Measurements from ENCODE around the gene CXCL8.

The CXCL8 gene

DNA sequence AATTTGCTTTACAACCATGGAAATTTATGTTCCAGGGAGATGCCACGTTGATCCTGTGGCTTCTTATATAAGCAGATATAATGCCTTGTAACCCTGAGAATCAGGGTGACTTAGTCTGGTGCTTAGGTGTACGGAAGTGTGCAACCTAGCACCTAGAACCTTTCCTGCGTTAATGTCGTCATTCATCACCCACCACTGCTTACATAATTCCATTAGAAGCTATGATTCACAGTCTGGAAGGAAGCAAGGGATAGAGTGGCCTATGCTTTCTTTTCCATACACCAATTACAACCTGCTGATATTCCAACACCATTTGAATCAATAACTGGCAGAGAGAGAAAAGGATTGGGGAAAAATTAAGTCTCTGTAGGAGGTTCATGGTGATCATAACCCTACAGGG, 17.3 kb upstream of the CXCL8 start:
- Histone ChIP-seq H3K4me3 (ENCODE audit: low read length) (no peak overlapping the region), H3K36me3 (ENCODE audit: control insufficient read depth, insufficient read depth, low read length) (no peaks in the 10 kb centered on the region), H3K9ac (ENCODE audit: low read length) (no peak overlapping the region), H3K27ac (ENCODE audit: low read depth, low read length) (no peak overlapping the region), H3K4me1 (ENCODE audit: control insufficient read depth, insufficient read depth, low read length) (no peaks in the 10 kb centered on the region), H3K27me3 (ENCODE audit: control insufficient read depth, insufficient read depth, low read length) (no peaks in the 10 kb centered on the region)

GRCh38 chr4:73723928-73724327, 16.4 kb upstream of the CXCL8 start:
- Histone ChIP-seq H3K36me3 (ENCODE audit: control insufficient read depth, insufficient read depth, low read length) (no peaks in the 10 kb centered on the region), H3K27me3 (ENCODE audit: control insufficient read depth, insufficient read depth, low read length) (no peaks in the 10 kb centered on the region), H3K4me3 (ENCODE audit: low read length) (no peak overlapping the region), H3K9ac (ENCODE audit: low read length) (no peak overlapping the region), H3K4me1 (ENCODE audit: control insufficient read depth, insufficient read depth, low read length) (no peaks in the 10 kb centered on the region), H3K27ac (ENCODE audit: low read depth, low read length) (no peak overlapping the region)

- Histone ChIP-seq H3K27me3 (ENCODE audit: control insufficient read depth, insufficient read depth, low read length) (no peaks in the 10 kb centered on the region), H3K4me1 (ENCODE audit: control insufficient read depth, insufficient read depth, low read length) (no peaks in the 10 kb centered on the region), H3K36me3 (ENCODE audit: control insufficient read depth, insufficient read depth, low read length) (no peaks in the 10 kb centered on the region), H3K4me3 (ENCODE audit: low read length) (no peak overlapping the region), H3K27ac (ENCODE audit: low read depth, low read length) (no peak overlapping the region), H3K9ac (ENCODE audit: low read length) (no peak overlapping the region)
Observed at GRCh38 chr4:73725510-73725909, 14.9 kb upstream of the CXCL8 start.

DNA sequence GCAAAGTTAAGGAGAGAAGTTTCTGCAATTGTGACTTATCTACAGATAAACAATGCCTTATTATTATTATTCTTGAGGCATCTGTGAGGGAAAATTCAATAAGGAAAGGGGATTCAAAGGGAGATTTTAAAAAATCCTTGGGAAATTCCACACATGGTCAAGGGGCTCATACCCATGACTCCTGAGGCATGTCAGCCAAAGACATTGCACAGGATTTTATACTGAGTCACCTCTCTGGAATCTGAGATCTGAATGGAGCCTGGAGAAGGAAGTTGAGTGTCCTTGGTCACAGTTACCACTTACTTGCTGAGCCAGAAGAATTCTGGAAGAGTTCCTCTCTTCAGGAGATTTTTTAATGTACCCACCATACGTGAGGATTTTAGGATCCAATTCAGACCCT, 14.4 kb upstream of the CXCL8 start:
- no peak overlapping the region for H3K4me3 ChIP-seq (ENCODE audit: low read length)
- H3K9ac ChIP-seq (ENCODE audit: low read length) = no peak overlapping the region
- H3K36me3 ChIP-seq (ENCODE audit: control insufficient read depth, insufficient read depth, low read length) = no peaks in the 10 kb centered on the region
- no peaks in the 10 kb centered on the region for H3K27me3 ChIP-seq (ENCODE audit: control insufficient read depth, insufficient read depth, low read length)
- H3K4me1 ChIP-seq (ENCODE audit: control insufficient read depth, insufficient read depth, low read length) = no peaks in the 10 kb centered on the region
- H3K27ac ChIP-seq (ENCODE audit: low read depth, low read length) = no peak overlapping the region

DNA sequence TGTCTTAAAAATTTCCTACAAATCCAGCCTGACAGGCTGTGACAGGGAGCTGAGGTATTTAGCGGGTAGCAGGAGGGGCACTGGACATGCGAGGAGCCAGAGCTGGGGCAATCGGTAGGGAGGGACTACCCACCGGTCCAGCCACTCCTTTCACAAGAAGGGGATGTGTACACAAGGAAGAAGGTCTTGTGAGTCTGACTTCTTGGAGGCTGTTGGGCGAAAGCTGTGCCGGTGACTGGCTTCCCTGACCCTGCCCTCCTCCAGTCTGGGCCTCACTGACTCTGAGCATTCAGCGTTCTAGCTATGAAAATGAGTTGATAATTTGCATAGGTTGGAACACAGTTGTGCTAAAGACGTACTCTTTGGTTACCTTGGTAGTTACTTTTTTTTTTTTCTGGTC, 12.7 kb upstream of the CXCL8 start:
- no peaks in the 10 kb centered on the region for H3K4me1 ChIP-seq (ENCODE audit: control insufficient read depth, insufficient read depth, low read length)

GRCh38 chr4:73728091-73728741, 12.2 kb upstream of the CXCL8 start:
- Histone ChIP-seq H3K4me3 (ENCODE audit: low read length) (no peak overlapping the region), H3K27me3 (ENCODE audit: control insufficient read depth, insufficient read depth, low read length) (no peaks in the 10 kb centered on the region), H3K27ac (ENCODE audit: low read depth, low read length) (no peak overlapping the region), H3K4me1 (ENCODE audit: control insufficient read depth, insufficient read depth, low read length) (no peaks in the 10 kb centered on the region), H3K9ac (ENCODE audit: low read length) (no peak overlapping the region), H3K36me3 (ENCODE audit: control insufficient read depth, insufficient read depth, low read length) (no peaks in the 10 kb centered on the region)

More for the DNA sequence above, 12.7 kb upstream of the CXCL8 start:
- H3K4me3 ChIP-seq (ENCODE audit: low read length) = no peak overlapping the region
- no peaks in the 10 kb centered on the region for H3K27me3 ChIP-seq (ENCODE audit: control insufficient read depth, insufficient read depth, low read length)
- no peaks in the 10 kb centered on the region for H3K36me3 ChIP-seq (ENCODE audit: control insufficient read depth, insufficient read depth, low read length)
- no peak overlapping the region for H3K27ac ChIP-seq (ENCODE audit: low read depth, low read length)
- no peak overlapping the region for H3K9ac ChIP-seq (ENCODE audit: low read length)

DNA sequence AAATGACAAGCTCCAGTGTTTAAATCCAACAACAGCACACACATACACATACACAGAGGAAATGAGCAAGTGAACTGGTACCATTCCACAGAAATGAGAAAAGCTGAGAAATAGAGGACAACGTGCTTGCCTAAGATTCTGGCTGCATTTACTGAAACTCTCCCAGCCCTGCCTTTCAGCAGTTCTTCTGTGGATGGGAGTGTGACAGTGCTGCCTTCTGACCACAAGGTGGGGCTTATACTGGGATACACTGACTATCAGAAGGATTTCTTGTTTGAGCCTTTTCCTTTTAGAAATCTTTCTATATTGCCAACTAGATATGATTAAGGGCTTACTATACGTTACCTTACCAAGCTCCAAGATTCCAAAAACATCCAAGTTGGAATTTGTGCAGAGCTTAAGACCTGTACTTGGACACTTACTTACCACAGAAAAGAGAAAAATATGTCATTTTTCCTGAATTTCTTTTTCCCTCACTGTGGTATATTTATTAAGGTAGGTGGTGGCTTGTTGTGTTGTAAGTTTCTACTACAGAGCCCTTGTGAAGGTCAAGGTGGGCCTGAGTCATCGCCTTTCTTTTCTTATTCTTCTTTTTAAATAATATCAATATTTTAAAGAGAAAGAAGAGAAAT, 10.7 kb upstream of the CXCL8 start:
- Histone ChIP-seq H3K4me1 (ENCODE audit: control insufficient read depth, insufficient read depth, low read length) (no peaks in the 10 kb centered on the region), H3K36me3 (ENCODE audit: control insufficient read depth, insufficient read depth, low read length) (no peaks in the 10 kb centered on the region), H3K9ac (ENCODE audit: low read length) (no peak overlapping the region), H3K27ac (ENCODE audit: low read depth, low read length) (no peak overlapping the region), H3K27me3 (ENCODE audit: control insufficient read depth, insufficient read depth, low read length) (no peaks in the 10 kb centered on the region), H3K4me3 (ENCODE audit: low read length) (no peak overlapping the region)

DNA sequence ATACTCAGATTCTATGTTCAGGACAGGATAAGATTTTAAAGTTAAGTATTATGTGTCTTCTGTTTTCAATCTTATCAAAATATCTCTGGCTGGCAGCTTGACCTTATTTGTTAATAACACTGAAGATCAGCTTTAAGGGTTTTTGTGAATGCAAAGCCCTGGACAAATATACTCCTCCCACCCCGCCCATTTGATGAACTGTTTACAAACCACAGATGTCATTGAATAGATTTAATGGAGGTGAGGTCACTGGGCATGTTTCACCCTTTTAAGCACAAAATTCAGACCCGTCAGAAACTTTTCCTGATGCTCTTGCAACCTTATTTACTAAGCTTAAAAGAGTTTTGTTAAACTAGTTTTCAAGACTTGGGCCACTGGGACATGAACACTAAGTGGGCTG, 10.1 kb upstream of the CXCL8 start:
- Histone ChIP-seq H3K36me3 (ENCODE audit: control insufficient read depth, insufficient read depth, low read length) (no peaks in the 10 kb centered on the region), H3K4me1 (ENCODE audit: control insufficient read depth, insufficient read depth, low read length) (no peaks in the 10 kb centered on the region), H3K27ac (ENCODE audit: low read depth, low read length) (no peak overlapping the region)

GRCh38 chr4:73730867-73731266, 9.5 kb upstream of the CXCL8 start:
- Histone ChIP-seq H3K9ac (ENCODE audit: low read length) (no peak overlapping the region), H3K4me1 (ENCODE audit: control insufficient read depth, insufficient read depth, low read length) (no peaks in the 10 kb centered on the region), H3K4me3 (ENCODE audit: low read length) (no peak overlapping the region), H3K27me3 (ENCODE audit: control insufficient read depth, insufficient read depth, low read length) (no peaks in the 10 kb centered on the region), H3K36me3 (ENCODE audit: control insufficient read depth, insufficient read depth, low read length) (no peaks in the 10 kb centered on the region), H3K27ac (ENCODE audit: low read depth, low read length) (no peak overlapping the region)

More for the DNA sequence above, 10.1 kb upstream of the CXCL8 start:
- Histone ChIP-seq H3K4me3 (ENCODE audit: low read length) (no peak overlapping the region), H3K27me3 (ENCODE audit: control insufficient read depth, insufficient read depth, low read length) (no peaks in the 10 kb centered on the region), H3K9ac (ENCODE audit: low read length) (no peak overlapping the region)

GRCh38 chr4:73731968-73732610, 8.3 kb upstream of the CXCL8 start:
- Histone ChIP-seq H3K4me1 (ENCODE audit: control insufficient read depth, insufficient read depth, low read length) (no peaks in the 10 kb centered on the region), H3K4me3 (ENCODE audit: low read length) (no peak overlapping the region), H3K36me3 (ENCODE audit: control insufficient read depth, insufficient read depth, low read length) (no peaks in the 10 kb centered on the region), H3K27me3 (ENCODE audit: control insufficient read depth, insufficient read depth, low read length) (no peaks in the 10 kb centered on the region), H3K27ac (ENCODE audit: low read depth, low read length) (no peak overlapping the region), H3K9ac (ENCODE audit: low read length) (no peak overlapping the region)

- H3K4me3 ChIP-seq (ENCODE audit: low read length) = no peak overlapping the region
- H3K27ac ChIP-seq (ENCODE audit: low read depth, low read length) = no peak overlapping the region
- H3K9ac ChIP-seq (ENCODE audit: low read length) = no peak overlapping the region
Observed at GRCh38 chr4:73732759-73733431, 7.5 kb upstream of the CXCL8 start.

GRCh38 chr4:73734530-73735001, 5.8 kb upstream of the CXCL8 start:
- Histone ChIP-seq H3K27ac (ENCODE audit: low read depth, low read length) (no peak overlapping the region), H3K4me1 (ENCODE audit: control insufficient read depth, insufficient read depth, low read length) (no peaks in the 10 kb centered on the region), H3K27me3 (ENCODE audit: control insufficient read depth, insufficient read depth, low read length) (no peaks in the 10 kb centered on the region), H3K4me3 (ENCODE audit: low read length) (no peak overlapping the region), H3K36me3 (ENCODE audit: control insufficient read depth, insufficient read depth, low read length) (no peaks in the 10 kb centered on the region), H3K9ac (ENCODE audit: low read length) (no peak overlapping the region)

More at GRCh38 chr4:73732759-73733431, 7.5 kb upstream of the CXCL8 start:
- Histone ChIP-seq H3K36me3 (ENCODE audit: control insufficient read depth, insufficient read depth, low read length) (no peaks in the 10 kb centered on the region), H3K4me1 (ENCODE audit: control insufficient read depth, insufficient read depth, low read length) (no peaks in the 10 kb centered on the region), H3K27me3 (ENCODE audit: control insufficient read depth, insufficient read depth, low read length) (no peaks in the 10 kb centered on the region)

Data from rectal smooth muscle tissue (tissue), 1 donor.